COR-L47 (cell line): ENCODE measurements around the gene MED12L.

ENCODE experiments used
- DNase-seq: peaks from one replicate; lab custom pipeline; 2025; lab: John Stamatoyannopoulos, UW

MED12L gene

DNA sequence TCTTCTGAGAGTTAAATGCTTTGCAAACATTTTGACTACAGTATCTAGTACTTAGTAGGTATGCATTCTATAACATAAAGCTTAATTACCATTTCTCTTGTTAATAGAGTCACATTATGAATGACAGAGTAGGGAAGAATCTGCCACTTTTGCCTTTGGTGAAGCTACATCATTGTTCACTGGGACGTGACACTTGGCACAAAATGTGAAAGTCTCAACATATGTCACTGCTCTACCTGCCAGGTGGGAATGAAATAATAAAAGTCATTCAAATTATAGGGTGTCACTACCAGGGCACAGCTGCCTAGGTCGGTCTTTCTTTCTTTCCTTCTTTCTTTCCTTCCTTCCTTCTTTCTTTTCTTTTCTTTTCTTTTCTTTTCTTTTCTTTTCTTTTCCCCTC, 213.5 kb downstream of the MED12L start:
- no peak for DNase-seq

- DNase-seq: no peak
Measured at GRCh38 chr3:151300539-151300938, 215.1 kb downstream of the MED12L start.

DNA sequence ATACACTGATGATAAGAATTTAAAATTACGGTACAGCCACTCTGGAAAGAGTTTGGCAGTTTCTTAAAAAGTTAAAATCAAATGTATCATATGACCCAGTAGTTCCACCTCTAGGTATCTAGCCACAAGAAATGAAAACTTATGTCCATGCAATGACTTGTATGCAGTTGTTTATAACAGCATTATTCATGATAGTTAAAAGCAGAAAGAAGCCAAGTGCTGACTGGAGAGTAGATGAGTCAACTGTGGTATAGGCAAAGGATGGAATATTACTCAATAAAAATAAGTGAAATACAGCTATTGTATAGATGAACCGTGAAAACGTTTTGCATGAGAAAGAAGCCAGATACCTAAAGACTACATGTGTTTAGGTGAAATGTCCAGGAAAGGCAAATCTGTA, 216.3 kb downstream of the MED12L start:
- no peak for DNase-seq

GRCh38 chr3:151303751-151304150, 218.3 kb downstream of the MED12L start:
- DNase-seq: no peak

DNA sequence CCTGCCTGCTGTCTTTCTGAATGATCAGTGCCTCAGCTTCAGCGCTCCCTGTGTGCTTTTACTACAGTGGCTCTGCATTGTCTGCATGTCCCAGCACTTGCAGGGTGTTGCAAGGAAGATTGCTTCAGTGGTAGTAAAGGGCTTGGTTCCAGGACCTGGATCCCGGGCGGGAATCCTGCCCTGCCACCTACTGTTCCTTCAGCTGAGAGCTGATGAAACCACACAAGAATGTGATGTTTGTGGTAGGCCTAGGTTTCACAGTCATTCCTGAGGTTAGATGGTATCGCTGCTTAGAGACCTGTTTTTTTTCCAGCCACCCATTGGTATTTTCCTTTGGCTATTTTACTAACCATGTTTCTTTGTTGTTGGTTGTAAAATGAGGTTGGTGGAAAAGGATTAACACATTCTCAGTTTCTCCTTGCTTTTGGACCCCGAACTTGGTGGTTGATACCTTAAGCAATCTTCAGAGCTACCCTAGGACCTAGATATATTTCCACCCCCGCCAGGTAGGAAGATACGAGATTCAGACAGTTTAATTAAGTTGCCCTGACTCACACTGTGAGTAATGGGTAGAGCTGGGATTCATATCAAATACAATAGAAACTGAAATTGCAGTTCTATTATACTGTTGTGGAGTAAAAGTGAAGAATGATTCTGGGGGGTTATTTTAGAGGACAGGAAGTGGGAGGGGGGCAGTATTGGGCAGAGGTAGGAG, 219.8 kb downstream of the MED12L start:
- no peak for DNase-seq

DNA sequence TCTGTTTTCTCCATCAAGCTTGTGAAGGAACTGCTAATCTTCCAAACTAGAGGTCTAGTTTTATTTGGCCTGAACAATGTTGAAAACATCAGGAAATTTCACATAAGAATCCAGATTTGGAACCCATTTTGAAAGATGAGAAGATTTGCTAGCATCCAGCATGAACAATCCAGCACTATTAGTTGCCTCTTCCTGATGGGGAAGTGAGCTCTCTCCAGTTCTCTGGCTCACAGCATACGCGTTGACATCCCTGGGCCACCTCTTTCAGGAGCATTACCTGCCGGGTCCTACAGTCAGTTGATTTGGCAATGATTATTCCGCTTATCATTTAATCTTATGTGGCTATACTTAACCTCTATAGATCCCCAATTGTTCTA, 220.3 kb downstream of the MED12L start:
- DNase-seq: no peak

DNA sequence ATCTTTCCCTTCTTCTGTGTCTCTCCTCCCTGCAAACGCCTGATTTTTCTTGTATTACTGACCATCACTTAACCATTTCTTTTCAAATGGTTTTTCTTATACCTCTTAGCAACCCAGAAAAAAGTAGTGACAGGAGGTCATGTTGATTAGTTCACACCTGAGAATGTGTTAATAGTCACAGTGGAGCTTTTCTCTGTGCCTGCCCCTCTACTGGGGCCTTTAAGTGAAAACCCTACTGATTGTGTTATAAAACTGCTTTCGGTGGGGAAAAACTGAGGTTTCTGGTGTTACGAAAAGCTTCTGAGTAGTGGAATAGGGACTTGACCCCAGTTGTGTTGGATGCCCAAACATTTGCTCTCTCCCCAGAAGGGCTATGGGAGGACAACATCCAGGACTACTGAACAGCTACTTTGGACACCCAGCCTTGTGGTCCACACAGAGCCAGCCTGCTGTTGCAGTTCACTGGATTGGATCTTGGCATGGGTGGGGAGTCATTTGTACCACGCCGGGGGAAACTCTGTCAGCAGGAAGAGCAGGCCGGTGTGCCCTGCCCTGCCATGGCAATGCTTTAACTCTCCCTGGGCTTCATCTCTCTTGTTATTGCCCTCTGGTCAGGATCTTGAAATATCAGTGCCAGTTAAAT, 220.8 kb downstream of the MED12L start:
- DNase-seq: no peak

GRCh38 chr3:151307131-151307530, 221.7 kb downstream of the MED12L start:
- DNase-seq: no peak

DNA sequence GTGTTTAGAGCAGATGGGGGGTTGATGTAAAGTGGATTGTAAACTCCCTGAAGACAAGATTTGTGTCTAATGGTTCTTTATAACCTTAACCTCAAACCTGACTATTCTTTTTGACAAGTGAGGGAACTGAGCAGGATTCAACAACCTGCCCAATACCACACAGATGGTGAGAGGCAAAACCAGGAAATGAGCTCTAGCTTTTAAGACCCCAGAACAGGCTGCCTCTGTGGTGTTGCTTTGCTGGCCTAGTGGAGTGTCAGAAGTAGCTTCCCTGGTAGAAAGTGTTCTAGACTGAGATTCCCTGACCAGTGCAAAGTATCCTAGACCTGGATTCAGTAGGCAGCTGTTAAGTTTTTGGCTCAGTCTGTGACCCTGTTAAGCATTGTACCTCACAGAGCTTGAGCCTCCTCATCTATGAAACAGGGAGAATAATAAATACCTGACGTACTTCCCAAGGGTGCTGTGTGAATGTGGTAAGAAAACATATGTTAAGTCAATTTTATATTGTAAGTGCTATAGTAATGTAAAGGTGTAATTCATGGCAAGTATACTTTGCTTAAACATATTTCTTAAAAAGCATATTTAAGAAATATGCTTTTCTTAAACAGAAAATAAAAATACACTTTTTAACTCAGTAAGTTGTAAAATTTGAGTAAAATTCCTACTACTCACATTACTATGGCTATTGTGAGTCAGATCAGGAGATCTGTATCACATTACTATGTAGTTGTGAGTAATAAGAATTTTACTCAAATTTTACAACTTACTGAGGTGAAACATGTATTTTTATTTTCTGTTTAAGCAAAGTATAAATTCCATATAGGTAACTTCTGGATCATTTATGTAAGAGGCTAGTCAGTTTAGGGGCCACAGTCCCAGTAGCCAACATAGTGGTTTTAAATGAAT, 222.4 kb downstream of the MED12L start:
- DNase-seq: no peak

DNA sequence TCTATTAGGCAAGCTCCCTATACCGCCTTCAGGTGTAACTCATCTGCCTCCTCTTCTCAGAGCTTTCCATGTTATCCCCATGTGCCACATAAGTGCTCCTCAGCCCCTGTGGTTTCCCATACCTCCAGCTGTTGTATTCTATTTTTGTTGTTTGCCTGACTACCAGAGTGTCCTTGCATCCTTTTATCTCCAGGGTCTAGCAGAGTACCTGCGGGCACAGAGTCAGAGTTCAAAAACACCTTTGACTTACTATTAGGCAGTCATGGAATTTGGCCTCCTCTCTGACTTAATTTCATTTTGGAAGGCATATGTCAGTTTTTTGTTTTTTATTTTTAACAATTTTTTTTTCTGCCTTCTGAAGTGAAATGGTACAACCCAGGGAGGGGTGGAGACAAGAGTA, 224.1 kb downstream of the MED12L start:
- no peak for DNase-seq

DNA sequence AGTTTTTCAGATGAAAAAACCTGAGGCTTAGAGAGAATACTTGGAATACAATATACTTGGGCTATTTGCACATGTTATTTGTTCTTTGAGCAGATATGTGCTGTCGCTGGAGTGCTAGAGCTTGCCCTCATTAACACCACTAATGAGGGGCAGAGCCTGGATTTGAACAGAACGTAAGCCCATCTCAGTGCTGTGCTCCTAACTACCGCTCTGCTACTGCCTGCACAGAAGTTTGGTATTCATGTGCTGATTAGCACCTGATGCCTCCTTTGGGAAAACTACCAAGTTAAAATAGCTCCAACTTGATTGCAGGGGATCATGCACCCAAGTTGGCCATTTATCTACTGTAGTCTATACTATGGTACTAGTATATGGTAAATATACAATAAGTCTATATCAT, 227.5 kb downstream of the MED12L start:
- DNase-seq: no peak

DNA sequence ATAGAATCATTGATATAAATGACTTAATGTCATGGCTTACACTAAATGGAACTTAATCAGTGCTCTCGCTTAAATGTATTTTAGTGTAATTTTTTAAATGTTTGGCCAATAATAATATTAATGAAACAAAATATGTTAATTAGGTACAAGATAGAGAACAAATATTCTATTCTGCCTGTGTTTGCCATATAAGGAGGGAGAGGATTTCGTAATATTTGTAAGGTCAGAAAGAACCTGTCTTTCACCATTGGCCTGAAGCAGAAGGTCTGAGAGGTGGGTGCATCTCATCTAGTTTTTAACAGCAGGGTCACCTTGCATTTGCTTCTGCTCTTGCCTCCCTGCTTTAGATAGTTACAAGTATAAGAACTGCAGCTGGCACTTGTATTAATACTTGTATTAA, 228.7 kb downstream of the MED12L start:
- DNase-seq: no peak

GRCh38 chr3:151314593-151314992, 229.1 kb downstream of the MED12L start:
- DNase-seq: no peak

GRCh38 chr3:151315136-151315535, 229.7 kb downstream of the MED12L start:
- DNase-seq: no peak

DNA sequence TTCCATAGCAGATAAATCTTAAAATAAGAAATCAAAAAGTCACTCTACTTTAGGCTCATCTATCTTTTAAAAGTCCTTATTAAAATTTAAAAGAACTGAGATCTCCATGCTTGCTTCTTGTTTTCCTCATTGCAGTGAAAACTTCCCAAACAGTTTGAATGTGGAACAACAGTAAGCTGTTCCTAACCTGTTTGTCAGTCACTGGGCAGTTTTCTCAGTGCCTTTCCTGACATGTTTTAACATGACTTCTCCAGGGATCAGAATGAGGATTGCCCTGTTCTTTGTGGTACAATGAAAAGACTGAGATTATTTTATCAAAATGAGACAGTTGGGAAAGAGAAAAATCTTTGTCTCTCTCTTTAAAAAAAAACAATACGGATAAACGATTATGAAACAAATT, 230.4 kb downstream of the MED12L start:
- DNase-seq: no peak

DNA sequence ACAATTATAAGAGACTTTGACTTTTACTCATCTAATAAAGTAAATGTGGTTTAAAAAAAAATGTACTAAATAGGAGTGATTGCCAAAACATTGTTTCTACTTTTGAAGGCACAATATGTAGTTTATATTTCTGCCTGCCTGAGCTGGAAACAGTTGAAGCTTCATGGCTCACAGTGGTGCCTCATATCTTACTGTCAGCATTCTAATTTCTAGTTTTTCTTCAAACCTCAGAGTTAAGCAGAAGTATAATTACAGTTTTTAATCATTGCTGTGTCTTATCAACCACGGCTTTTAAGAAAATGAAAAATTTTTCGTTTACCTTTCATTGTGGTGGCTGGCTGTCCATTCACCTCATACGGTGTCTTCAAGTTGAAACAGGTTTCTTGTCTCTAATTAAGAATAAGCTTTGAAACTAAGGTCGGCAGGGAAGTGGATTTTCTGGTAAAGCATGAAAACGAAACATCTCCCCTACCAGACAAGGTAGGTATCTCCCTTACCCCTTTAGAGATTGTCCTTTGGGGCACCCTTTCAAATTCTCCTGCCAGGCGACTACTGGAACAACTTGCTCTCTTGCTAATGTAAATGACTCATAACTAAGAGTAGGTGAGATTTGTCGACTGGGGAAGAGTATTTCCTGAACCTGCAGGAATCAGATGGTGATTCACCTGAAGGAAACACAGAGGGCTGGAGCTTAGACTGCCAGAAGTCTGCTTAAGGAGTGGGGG, 231.0 kb downstream of the MED12L start, which contains the start of gene GPR87:
GPR87 (minus strand) TSS at position 554 of the 725 bp plus-strand sequence. CDS start 16,720 bp downstream, outside the sequence.
- DNase-seq: no peak

DNA sequence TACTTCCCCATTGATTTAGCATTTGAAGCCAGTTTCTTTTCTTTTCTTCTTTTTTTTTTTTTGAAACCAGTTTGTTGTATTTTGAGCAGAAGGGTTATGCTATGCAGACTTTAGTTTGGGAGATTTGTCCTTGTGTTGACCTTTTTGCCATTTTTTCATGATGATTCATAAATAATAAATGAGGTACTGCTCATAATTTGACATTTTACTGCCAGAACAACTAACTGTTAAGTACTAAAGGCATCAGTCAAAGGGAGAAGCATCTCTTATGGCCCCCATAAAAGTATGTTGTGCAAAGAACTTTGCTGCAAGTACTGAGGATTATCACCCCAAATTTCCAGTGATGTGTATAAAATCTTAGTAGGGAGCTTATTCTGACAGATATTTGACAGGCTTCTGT, 232.8 kb downstream of the MED12L start:
- no peak for DNase-seq

DNA sequence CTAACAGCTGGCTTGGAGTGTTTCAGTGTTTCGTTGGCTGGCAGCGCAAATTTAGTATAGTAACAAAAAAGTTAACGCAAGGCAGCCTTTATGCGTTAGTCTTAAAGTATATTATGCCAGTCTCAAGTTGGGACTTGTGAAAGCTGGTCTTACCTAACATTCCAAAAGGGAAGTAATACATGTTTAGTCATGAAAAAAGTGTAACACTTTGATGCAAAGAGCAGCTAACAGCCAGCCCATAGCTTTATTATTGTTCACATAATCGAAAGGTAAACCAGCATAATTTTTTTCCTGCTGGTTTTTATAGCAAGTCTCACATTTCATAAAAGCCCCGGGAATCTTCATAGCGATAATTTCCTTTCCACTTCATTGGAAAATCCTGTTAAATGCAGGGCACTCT, 233.5 kb downstream of the MED12L start:
- no peak for DNase-seq

DNA sequence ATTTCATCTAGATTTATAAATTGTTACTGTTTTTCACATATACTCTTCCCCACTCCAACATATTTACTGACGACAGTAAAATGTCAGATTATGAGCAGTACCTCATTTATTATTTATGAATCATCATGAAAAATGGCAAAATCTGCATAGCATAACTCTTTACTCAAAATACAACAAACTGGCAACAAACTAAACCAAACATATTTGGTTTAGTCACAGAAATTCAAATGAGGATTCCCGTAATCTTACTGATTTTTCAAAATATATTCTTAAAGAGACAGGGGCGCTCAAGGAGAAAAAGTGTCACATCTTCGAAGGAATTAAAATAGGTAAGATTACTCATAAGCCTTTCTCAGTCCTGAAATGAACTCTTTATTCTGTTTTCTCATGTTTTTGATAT, 234.2 kb downstream of the MED12L start:
- no peak for DNase-seq

- DNase-seq: no peak
Measured at GRCh38 chr3:151320131-151320530, 234.7 kb downstream of the MED12L start.

DNA sequence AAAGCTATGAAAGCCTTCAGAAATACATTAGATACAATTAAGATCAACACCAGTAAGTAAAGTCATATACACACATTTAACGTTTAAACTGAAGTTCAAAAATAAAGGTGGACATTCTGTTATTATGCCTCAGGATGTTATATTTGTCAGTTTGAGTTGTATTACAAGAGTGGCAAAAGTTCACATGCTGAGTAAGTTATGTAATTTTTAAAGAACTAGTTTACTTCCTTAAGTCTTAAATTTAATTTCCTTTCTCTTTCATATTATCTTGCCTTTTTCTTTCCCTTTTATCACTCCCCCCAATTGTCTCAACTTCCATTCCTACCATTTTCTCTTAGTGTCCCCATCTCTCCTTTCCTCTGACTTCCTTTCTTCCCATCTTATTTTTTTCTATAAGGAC, 236.1 kb downstream of the MED12L start:
- no peak for DNase-seq

DNA sequence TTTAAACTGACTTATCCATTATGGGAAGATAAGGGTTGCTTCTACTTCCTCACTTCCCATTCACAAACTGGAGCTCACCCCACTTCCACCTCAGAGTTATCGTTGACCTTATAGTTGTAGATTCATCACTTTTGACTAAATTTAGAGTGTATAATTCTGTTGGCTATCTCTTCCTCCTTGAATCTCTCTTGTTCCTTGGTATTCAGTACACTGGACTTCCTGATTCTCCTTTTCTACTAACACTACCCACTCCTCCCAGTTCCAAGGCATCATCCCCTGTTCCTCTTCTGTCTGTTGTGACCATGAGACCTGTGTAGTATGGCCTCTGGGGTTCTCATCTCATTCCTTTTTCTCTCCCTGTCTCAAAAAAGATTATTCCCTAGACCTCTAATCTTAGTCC, 237.0 kb downstream of the MED12L start:
- no peak for DNase-seq
